GM19025 (cell line): ENCODE results near the gene MYL9.

Source experiments
- ATAC-seq: cut with Tn5 transposase; IDR thresholded peaks from one replicate; pipeline ENCODE4 v1.9.1; 2021; ENCODE audit warnings: mild to moderate bottlenecking, low read depth, moderate library complexity; ENCODE audit not compliant: unreplicated experiment

Gene MYL9

GRCh38 chr20:36525620-36526365 is 15.5 kb upstream of the MYL9 start:
- no peak for ATAC-seq

- no peak for ATAC-seq
Observed at GRCh38 chr20:36526521-36527011, 14.8 kb upstream of the MYL9 start.

- ATAC-seq = no peak
Observed at GRCh38 chr20:36527331-36528125, 13.8 kb upstream of the MYL9 start.

GRCh38 chr20:36528176-36528874 is 13.0 kb upstream of the MYL9 start:
- no peak for ATAC-seq

GRCh38 chr20:36528875-36529417 is 12.4 kb upstream of the MYL9 start:
- ATAC-seq = no peak

GRCh38 chr20:36532388-36532787 is 8.9 kb upstream of the MYL9 start:
- ATAC-seq = no peak

- no peak for ATAC-seq
Observed at GRCh38 chr20:36532822-36533221, 8.5 kb upstream of the MYL9 start.

- ATAC-seq = no peak
Observed at GRCh38 chr20:36538026-36538722, 3.1 kb upstream of the MYL9 start.

GRCh38 chr20:36540551-36541211 is 638 bp upstream of the MYL9 start:
- no peak for ATAC-seq

GRCh38 chr20:36541768-36542488 is 609 bp downstream of the MYL9 start:
- no peak for ATAC-seq

GRCh38 chr20:36542516-36543183 is 1.3 kb downstream of the MYL9 start:
- ATAC-seq = no peak

- no peak for ATAC-seq
Observed at GRCh38 chr20:36543184-36544133, 2.1 kb downstream of the MYL9 start.

GRCh38 chr20:36544134-36545018 is 3.1 kb downstream of the MYL9 start:
- ATAC-seq = no peak

GRCh38 chr20:36546111-36546736 is 4.9 kb downstream of the MYL9 start:
- no peak for ATAC-seq

GRCh38 chr20:36547186-36548005 is 6.1 kb downstream of the MYL9 start:
- ATAC-seq = no peak
